Brain pericyte (primary cell): ENCODE results near the gene JPH2.

Source experiments
- DNase-seq: peaks from one replicate; pipeline ENCODE4 v3.0.0-alpha.2; 2012; ENCODE audit warnings: low read depth, low spot score

The JPH2 gene

DNA sequence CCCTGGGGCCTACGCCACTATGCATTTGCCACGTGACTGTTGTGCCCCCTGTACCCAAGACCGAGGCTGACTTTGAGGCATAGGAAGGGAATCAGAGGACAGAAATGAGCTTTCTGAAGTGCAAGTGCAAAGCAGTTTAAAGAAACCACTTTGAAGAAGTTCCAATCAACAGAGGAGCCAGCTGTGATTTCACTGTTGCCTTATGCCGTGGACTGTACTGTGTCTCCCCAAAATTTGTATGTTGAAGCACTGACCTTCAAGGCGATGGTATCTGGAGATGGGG, 111.1 kb downstream of the JPH2 start:
- no peak for DNase-seq

DNA sequence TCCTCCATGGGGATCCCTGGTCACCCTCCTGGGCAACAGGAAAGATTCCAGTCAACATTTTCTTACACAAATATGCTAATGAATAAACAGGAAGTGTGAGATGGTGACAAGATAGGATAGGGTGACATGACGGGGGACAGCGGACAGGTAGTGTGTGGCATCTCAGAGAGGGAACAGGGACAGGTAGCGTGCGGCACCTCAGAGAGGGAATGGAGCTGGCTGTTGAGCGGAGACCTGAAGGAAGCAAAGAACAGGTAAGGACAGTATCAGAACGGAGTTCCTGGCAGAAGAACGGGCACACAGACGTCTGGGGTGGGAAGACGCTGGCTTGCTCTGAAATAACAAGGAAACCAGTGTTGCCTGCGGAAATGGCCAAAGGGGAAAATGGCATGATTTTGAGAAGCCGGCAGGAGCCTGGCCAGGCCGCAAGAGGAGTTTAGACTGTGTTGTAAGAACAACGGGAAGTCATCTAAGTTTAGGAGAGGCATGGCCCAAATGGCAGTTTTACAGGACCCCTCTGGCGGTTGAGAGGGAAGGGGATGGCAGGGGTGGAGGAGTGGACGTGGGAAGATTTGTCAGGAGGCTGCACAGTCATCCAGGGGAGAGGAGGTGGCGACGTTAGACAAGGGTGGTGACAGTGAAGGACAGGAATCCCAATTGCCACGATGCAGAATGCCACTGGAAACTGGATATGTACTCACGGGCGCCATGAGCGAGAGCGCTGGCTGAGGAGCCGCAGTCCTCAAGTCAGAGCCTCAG, 111.6 kb downstream of the JPH2 start:
- DNase-seq = no peak

DNA sequence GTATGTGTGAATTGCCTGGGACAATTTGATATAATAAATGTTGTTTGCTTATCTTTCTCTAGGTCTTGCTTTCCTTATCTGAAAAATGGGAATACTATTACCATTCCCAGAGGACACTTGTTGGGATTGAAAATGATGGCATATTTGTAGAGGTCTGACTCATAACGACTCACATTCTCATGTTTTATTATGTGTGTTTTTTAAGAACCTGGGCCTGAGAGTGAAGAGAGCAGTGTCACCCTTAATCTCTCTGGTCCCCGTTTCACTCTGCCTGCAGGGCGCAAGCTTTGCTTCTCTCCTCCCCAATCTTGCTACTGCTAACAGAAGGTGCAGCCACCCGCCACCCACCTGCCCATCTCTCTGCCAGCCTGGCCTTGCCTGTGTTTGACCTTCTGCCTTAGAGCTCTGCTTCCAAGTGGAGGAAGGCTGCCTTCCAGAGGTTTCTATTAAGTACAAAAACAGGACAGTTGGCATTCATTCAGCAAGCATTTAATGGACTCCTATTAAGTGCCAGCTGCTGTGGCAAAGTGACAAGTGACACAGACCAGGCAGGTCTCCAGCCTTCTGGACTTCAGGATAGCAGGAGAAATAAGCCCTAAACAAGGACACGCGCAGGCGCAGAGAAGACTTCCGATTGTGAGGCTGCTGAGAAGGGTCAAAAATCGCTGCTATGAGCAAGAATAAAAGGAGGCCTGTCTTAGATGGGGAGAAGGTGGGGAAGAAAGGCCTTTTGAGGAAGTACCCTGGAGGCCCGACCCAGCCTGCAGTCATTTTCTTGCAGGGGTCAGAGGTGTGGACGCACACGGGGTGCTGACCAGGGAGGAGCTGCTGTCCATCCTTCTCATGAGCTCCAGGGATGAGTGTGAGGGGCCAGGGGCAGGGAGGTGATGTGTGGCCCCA, 112.5 kb downstream of the JPH2 start:
- DNase-seq = no peak

DNA sequence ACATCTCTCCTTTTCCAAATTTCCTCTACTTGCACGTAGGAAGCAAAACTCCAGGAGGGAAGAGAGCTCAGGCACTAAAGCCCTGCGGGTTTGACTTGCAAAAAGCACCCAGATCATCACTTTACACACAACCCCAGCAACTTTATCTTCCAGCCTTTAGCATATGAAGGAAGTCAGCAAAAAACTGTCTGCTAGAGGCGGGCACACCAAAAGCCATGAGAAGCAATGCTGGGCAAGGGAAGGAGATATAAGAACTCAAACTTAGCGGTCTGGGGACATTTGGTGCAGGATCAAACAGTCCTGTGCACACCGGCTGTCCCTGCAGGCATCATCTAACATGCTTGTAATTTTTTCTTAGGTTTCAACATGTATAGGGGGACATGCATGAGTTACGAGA, 113.3 kb downstream of the JPH2 start:
- no peak for DNase-seq

DNA sequence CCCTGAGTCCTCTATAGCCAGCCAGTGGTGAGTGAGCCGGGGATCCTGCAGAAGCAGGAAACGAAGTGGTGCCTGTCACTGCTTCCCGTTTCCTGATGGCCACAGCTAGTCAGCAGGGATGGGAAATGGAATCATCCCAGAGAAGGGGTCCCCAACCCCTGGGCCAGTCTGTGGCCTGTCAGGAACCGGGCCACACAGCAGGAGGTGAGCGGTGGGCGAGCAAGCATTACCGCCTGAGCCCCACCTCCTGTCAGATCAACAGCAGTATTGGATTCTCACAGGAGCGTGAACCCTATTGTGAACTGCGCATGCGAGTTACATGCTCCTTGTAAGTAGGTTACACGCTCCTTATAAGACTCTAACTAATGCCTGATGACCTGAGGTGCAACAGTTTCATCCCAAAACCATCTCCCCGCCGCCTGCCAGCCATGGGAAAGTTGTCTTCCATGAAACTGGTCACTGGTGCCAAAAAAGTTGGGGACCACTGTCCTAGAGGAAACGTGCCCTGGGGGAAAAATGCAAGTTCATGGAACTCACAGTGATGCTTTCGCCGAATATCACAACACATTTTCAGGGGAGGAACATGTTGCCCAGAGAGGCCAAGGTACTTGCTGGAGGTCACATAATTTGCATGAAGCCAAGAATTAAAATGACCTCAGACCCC, 113.8 kb downstream of the JPH2 start:
- DNase-seq = no peak

DNA sequence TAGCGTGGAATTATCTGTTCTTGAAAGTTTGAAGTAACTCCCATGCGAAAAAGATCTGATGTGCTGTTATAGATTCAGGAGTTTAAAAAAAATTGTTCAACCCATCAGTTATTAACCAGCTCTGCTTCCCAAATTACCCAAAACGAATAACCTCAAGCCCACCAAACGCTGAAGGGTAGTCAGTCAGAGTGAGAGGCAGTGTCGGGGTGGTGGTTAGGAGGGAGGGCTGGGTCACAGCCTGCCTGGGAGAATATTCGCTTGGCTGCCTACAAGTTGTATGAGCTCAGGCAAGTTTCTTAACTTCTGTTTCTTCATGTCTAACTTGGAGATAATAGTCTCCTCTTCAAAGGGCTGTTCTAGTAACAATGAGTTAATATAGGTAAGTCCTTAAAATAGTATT, 114.6 kb downstream of the JPH2 start:
- DNase-seq = no peak

DNA sequence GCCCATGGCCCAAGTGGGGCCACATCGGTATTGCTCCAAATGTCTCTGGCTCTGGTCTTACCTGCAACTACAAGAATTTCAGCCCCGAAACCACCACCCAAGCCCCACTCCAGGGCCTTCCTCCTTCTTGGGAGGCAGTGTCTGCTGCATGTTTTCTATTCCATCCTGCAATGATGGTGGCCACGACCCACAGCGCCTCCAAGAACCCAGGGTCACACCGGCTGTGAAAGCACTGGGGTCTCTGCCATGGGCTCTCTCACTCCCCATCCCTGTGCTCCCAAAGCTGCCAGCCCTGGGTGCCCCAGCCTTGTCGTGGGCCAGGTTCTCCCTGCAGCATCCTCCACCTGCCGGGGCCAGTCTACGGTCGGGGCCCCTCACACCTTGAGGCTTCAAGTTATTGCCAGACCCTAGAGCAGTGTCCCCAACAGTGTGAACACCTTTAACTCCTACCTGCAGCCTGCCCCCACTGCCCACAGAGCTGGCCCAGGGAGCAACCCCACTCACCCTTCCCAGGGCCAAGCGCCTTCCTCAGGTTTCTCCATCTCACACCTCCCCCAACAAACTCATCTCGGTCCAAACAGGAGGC, 115.4 kb downstream of the JPH2 start:
- no peak for DNase-seq

DNA sequence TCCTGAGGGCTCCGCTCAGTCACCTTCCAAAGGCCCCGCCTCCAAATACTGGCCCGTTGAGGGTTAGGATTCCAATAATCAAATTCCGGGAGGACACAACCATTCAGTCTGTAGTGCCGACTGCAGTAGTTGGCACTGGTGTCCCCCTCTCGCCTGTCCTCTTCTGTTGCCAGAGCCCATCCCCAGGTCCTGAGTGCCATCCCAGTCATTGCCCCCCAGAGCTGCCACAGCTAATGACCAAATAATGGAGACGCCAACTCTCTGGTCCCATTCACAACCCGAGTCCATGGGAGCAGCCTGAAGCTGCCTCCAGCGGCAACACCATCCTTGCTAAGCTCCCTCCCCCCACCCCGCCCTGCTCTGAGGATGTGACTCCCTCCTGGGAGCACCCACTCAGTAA, 115.9 kb downstream of the JPH2 start:
- no peak for DNase-seq

DNA sequence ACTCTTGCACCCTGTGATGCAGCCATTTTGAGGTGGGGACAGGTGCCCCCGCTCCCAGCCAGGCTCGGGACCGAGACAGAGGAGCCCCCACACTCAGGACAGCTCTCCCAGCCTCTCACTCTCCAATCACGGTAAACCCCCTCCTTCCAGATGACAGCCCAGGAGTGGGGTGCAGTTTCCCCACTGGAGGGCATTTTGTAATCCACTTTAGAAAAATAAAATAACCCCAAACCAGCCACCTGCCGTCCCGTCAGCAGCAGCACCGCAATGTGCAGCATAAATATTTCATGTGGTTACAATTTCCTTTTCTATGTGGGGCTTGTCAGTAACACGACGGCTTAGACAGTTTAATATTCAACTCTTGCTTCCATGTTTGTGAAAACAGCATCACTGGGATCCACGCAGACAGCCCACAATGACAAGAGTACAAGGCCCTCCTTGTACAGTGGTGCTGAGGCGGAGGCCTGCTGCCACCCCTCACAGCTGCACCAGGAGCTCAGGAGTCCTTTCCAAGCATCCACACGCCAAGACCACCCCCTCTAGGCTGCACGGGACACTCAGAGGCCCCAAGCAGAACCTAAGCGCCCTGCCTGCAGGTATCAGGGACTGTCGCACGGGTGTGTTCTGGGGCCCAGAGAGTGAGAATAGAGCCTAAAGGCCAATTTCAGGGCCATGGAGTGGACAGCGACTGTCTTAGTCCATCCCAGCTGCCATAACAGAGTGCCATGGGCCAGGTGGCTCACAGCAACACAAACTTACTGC, 116.7 kb downstream of the JPH2 start:
- DNase-seq = no peak

DNA sequence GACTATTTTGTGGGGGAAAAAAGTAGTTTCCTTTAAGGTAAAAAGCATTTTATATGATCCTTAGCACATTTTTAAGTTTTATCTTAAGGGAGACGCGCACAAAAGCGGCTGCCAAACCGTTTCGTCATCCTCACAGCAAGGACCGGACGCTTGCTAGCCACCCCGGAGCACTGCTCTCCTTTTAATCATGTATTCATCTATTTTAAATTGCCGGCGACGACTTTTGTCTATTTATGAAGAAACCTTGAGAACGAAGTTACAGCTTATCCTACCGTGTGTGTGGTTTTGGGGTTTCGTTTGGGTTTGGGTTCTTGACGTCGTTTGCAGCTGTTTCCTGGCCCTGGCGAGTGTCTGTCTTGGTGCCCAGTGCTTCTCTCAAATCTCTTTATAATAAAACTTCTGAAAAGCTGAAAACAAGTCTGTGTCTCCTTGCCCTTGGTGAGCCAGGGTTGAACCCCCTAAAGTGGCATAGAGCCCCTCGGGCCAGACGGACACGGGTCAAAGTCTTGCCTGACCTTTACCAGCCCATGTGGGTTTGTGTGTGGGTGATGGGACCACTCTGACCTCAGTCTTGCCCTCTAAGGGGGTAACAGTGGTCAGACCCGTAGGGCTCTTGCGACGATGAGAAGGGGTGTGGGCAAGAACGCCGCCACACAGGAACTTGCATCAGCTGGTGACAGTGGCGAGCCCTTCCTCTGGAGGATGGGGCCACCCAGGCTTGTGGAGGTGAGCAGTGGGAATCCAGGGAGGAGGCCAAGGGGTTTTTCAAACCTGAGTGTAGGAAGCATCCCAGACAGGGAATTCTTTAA, 117.6 kb downstream of the JPH2 start:
- DNase-seq = no peak

DNA sequence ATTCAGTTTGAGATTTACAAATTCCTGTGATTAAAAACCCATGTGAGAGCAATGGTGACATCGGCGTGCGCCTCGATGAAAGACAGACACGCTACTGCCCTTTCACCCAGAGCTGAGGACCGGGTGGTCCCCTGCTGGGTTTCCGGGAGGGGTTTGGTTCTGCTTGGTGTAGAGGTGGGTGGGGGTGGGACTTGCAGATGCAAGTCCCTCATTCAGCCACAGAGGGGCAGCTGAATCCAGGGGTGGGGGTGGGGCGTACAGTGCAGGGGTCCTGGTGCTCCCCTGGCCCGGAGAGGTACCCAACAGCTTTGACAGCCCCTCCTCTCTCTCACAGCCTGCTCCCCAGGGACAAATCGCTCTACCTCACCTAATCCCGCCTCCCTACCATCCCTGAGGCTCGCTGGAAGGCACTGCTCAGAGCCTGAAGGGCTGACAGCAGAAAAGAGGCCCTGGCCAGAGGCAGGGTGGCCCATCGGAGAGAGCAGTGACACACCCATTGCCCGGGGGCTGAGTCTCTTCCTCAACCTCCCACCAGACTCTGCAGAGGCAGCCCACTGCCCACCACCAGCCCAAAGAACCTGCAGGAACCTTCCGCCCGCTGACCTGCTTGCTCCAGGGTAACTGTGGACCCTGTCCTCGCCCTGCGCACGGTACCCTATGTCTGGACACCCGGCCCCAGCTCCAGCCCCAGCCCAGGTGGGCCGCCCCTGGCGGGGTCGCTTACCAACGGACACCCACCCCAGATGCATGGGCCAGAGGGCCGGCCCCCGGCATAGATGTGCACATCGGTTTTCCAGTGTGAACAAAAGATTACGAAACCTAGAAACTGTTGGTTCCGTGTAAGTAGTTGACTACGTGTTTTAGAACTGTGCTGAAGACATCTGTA, 118.4 kb downstream of the JPH2 start:
- no peak for DNase-seq

DNA sequence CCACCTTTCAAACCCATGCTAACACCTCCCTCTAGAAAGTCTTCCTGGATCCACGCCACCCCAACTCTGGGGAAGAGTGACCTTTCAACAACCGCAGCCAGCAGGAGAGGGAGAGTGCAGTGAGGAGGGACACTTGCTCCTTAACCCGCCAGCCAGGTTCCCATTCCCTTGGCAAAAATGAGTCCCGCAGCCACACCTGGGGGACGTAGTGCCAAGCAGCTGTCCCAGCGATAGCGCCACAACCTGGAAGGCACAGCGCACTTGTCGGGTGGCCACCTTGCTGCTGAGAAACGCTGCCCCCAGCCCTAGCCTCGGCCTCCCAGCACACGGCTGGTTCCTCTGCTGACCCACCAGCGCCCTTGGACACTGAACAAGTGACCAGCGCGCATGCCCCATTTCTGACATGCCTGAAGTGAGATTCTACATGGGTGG, 119.3 kb downstream of the JPH2 start:
- no peak for DNase-seq

DNA sequence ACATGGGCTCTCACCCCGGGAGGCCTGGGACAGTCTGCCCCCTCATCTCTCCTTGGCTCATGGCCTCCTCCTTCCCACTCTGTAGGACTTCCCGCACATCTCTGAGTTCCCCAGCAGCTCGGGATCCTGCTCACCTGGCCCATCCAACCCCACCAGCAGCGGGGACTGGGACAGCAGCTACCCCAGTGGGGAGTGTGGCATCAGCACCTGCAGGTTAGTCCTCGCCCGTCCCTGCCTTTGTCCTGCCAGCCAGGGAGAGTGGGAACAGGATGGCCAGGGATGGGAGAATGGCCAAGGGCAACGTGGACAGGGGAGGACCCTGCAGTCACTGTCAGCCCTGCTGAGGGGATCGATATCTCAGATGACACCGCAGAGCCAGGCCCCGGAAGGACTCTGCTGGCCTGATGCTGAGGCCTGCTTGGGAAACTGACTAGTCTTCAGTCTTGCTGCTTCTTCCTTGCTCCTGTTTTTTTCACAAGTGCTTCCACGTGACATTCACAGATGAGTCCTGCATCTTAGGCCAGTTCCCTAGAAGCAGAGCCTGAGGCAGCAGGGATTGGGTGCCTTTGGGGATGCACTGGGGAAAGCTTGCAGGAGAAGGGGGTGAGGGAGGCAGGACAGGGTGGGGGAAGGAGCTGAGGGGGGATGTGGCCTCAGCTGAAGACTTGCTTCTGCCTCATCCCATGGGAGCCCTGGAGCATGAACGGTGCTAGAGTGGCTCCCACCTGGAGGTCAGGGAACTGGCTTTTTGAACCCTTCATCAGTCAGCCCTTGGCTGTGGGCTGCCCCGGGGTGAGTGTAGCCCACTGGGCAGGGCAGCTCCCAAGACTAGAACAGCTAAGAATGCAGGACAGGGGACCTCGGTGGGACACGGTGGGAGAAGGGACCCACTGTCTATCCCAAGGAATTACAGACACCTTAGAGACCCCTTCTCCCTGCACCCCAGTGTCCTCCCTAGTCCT, 120.1 kb downstream of the JPH2 start:
- no peak for DNase-seq

DNA sequence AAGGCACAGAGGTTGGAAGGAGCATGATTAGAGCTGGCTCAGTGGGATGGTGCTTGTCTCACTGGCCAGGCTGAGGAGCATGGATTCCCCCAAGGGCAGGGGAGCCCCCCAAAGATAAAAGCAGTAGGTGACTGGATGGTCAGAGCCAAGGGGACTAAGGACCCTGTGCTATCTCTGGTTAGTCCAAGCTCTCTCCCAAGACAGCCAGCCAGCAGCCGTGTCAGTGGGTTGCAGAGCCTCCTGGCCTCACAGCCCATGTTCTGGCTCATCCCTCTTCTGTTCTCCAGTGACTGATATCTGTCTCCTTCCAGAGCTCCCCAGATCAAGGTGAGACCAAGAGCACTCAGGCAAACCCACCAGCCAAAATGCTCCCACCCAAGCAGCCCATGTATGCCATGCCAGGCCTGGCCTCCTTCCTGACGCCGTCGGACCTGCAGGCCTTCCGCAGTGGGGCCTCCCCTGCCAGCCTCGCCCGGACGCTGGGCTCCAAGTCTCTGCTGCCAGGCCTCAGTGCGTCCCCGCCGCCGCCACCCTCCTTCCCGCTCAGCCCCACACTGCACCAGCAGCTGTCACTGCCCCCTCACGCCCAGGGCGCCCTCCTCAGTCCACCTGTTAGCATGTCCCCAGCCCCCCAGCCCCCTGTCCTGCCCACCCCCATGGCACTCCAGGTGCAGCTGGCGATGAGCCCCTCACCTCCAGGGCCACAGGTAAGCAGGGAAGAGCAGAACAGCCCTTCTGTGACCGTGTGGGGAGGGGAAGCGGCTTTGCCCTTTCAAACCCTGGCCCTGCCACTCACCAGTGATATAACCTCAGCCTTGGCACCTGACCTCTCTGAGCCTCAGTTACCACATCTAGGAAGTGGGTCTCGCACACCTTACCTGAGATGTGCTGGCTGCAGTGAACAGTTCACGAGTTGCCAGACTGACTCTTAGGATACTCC, 121.3 kb downstream of the JPH2 start:
- DNase-seq = no peak

DNA sequence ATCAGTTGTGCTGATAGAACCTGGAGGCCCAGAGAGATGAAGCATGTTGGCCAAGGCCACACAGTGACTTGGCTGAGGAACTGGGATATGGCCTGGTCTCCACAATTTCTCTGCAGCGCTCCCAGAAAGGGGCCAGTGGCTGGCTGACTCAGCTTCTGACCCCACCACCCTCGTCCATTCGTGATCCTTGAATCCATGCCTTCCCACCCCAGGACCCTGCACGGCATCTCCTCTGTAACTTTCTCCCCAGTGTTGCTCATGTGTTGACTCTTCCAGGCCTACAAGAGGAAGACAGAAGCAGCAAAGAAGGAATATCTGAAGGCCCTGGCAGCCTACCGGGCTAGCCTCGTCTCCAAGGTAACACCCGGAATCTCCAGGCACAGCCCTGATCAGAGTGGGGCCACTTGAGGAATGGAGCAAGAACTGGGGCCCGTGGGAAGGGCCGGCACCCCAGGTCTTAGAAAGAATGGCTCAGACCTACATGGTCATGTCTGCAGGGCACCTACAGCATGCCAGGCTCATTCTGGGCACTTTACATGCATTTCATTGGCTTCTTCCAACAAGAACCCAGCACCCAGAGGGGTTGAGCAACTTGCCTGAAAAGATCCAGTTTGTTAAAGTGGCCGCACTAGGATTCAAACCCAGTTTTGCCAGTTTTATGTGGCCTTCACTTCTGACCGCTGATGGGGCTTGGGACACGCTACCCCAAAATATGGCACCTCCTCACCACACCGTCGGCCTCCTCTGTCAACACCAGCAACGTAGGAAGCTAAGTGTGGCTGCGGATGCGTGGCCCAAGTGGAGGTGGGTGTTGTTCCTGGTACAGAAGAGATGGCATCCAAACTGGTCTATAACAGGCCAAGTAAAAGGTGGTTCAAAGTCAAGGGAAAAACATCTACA, 122.2 kb downstream of the JPH2 start:
- no peak for DNase-seq
